NOMO-1 treated with DMSO at 0.1 percent for 48 hours (cell line): ENCODE results near the gene TTC32.
"Not testable (repeated sequence)": the region's sequence is repeated elsewhere in the genome, so short reads cannot be mapped to it uniquely, and the experiment has no call there.

Source experiments
- DNase-seq: peaks from one replicate; lab custom pipeline; 2025; ENCODE audit not compliant: unreplicated experiment; lab: John Stamatoyannopoulos, UW

The TTC32 gene

DNA sequence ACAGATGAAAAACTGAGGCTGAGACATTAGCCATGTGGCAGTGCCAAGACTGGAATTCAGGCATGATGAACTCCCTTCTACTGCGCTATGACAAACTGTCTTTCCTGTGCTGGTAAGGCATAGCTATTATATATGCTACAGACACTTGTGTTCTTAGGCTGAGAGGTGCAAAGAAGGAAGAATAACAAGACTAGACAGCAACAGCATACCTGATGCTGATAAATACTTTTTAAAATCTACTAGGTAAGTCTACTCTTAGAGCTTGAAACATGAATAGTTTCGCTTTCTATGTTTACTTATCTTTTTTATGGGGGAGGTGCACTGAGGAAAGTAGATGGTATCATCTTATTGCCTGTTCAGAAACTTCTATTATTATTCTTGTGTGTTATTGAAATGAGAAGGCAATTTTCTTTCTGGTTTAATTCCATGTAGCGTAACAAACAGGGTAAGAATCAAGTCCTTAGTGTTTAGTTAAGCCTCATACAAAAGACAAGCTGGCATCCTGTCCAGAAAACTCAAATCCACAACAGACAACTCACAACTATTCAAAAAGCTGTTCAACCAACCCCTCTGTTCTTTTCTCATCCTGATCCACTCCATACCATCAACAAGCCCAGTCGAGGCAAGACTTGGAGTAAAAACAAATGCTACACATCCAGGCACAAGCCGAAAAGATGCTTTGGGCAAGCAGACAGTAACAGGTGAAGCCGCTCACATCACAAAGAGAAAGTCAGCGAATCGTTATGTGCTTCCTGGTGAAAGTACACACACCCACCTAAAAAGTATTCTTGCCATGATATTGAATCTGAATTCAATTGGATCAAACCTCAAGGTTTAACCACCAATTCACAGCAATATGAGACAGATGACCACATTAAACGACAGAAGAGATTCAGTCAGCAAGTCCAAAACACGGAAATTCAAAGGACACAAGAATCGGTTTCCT is 1.5 kb downstream of the TTC32 start:
- no peak for DNase-seq

DNA sequence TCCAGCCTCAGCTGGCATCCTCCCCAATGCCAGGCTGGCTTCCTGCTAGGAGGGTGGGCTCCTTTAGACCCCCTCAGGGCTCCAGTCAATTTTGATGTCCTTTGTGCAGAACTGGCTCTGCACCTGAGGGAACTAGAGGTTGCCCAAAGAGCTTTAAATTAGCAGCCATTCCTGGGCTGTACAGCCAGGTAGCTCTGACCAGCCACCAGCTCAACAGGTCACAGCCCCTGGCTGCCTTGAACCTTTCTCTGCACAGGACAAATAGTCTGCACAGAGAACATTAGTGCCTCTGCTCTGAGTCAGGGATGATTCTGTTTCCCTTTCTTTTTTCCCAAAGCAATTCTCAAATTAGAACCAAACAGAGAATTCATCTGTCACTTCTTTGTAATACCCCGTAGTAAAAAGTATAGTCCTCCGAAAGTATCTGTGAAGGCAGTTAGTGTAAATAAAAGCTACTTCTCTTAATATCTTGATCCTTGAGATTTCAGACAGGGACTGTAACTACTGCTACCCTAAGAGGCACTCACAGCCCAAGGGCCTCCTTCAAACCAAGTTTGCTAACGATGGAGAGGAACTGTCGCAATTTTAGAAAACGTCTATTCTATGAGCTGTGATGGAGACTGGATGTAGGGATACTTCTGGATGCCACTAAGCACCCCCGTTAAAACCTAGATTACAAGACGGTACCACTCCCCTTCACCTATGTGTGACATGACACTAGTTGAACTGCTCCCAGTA is 3.0 kb downstream of the TTC32 start:
- peak; percentile 9 for DNase-seq

DNA sequence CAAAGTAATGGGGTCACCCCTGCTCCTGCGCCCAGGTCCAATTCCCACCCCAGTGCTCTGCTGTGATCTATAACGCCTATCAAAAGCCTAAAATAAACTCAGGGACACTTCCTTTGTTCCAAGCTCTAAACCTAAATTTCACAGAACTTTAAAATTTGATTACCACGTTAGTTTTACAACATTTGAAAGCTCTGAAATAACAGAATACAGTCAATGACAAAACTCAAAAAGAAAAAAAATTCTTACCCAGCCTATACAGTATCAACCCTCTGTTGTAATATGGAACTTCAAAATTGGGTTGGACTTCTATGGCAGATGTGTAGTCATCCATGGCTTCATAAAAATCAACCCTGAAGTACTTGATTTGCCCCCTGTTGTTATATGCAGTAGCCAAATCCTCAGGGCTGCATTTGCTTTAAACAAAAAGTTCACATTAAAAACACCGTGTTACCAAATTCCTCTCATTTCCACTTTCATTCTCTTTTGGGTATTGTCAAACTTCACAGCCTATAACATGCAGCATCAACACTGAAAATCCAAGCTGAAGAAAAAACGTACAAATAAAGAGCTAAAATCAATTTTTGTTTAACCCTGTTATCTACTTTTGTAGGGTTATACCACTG is 4.0 kb downstream of the TTC32 start:
- no peak for DNase-seq

DNA sequence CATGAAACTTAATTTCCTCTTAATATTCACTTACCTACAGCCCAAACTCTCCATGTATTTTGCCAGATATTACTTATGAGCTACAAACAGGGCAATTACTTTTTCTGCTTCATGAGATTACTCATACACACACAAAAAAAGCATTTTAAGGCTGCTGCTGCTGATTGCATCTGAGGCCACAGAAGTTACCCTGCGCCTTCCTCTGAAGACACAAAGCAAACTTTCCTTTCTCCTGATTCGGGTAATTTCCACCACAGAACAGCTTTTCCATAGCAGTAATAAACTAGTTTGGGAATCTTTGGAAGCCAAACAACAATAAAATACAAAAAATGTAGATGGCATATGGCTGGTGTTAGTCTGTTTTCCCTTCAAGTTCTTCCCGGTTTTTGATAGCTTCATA is 6.2 kb downstream of the TTC32 start:
- DNase-seq, result no peak

DNA sequence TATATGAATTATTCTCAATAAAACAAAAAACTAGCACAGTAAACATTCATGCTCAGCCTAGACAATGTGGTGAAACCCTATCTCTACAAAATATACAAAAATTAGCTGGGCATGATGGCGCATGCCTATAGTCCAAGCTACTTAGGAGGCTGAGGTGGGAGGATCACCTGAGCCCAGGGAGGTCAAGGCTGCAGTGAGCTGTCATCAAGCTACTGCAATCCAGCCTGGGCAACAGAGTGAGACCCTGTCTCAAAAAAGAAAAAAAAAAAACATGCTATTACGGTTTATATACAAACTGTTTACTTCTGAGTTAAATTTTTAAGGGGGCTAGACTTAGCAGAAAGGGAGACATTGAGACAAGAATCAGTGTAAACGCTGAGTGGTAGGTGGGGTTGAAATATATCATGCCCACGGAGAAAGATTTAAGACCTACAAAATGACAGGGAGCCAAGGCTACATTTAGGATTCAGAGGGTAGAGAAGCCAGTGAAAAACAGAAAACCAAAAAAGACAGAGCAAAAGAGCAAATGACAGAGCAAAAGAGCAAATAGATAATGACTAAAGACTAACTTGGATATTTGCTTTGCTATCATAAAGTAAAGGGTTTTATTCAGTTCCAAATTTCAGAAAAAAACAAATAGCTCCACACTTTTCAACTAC is 7.5 kb downstream of the TTC32 start:
- DNase-seq, result no peak

DNA sequence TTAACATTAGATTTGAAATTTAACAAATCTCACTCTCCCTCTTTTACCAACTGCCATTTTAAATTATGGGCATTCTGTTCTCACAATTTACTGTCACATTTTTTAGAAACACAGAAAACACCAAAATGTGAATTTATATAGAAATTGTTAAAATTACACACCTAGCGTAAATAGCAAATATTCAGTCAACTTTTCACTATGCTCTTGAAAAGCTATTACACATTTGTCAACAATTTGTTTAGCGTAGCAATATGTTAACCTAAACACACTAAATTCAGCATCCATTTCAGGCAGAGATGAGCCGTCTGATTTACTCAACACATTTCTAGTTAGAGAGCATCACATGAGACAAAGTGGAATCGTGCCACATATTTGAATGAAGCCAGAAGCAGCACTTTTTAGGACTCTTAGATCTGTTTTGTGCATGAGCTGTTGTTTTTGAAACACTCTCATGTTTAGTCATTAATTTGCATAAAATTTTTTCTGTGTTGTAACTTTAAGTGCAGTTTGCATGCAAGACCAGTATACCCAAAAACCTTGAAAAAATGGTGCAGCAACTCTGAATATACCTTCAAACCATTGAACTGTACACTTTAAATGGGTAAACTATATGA is 8.2 kb downstream of the TTC32 start:
- no peak for DNase-seq

DNA sequence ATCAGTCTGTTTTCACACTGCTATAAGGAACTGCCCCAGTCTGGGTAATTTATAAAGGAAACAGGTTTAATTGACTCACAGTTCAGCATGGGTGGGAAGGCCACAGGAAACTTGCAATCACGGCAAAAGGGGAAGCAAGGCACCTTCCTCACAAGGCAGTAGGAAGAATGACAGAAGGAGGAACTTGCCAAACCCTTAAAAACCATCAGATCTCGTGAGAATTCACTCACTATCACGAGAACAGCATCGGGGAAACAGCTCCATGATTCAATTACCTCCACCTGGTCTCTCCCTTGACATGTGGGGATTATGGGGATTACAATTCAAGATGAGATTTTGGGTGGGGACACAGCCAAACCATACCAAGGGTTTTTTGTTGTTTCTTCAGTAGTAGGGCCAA is 9.8 kb downstream of the TTC32 start:
- DNase-seq, result peak; percentile 96

DNA sequence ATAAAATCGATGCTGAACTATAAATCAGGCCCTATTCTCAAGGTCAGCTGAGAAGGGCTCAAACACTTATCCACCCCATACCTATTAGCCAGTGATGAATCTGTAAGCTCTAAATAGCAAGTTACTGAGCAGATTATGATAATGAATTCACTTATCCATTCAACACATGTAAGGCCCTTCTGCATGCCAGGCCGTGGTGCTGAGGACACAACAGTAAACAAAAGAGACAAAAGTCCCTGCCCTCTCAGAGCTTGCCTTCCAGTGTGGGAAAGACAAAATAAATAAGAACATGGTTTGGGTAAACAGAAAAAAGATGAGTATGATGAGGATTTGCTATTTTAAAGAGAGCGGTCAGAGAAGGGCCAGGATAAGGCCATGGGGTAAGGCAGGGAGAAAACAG is 11.7 kb downstream of the TTC32 start:
- DNase-seq, result no peak

DNA sequence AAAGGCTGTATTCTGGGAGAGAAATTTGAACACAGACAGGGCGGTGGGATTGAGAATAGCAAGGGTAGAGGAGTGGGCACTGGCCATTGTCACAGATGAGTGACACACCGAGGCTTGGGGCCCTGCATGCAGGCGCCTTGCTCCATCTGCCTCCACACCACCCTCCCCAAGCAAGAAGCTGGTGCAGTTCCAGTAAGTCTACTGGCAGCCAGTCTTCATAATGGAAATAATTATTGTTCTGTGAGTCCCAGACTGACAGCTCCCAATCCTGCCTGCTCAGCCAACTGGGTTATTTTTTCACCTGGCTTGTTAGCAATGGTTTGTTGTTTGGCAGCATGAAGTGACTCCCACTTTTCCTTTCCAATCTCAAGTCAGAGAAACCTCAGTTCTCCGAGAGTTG is 13.0 kb downstream of the TTC32 start:
- no peak for DNase-seq

DNA sequence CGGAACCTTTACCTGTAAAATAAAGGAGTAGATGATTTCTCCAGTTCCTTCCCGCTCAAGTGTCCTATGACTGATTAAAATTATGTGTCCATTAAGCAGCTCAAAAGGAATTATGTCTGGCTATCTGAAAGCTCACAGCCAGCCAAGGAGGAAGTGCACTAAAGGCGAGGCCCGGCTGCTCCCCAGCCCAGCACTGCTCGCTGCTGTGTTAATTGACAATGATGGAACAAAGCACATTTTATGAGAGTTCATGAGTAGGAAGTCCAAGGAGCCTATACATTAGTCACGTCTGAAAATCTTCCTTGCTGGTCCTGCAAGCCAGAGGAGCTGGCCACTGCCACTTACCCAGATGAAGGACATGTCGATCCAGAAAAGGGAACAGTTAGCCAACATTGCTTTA is 14.3 kb downstream of the TTC32 start:
- DNase-seq, result peak; percentile 45

DNA sequence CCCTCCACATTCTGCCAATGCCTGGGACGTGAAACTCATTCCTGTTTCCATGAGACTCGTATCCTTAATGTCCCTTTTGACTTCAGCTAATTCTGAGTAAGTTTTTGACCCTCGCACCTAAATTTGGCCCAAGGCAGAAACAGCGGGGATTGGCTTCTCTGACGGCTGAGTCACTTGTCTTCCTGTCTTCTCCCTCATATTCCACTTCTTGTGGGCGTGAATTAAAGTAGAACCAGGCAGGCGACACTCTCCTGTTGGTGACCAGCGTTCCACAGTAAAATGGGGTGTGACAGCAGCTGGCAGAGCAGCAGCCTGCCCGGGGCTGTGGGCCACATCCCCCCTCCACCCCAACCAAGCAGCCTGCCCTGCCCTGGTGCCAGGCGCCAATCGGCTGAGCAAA is 15.5 kb downstream of the TTC32 start:
- DNase-seq, result no peak

DNA sequence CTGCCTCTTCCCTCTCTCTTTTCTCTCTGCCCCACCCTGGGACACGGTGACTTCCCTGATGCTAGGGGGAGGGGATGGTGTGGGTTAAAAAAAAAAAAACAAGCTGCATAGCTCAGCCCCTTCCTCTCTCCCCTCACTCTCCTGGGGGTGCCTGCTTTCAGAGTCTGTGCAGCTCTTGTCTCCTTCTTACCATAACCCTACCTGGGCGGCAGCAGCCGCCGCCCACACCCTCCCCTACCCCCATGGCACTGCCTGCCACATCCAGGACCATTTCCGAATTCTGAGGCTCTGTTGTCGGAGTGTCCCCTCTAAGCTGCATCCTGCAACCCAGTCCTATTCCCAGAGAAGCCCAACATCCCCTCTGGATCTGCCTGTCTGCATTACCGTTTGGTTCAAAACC is 16.0 kb downstream of the TTC32 start:
- DNase-seq, result no peak

DNA sequence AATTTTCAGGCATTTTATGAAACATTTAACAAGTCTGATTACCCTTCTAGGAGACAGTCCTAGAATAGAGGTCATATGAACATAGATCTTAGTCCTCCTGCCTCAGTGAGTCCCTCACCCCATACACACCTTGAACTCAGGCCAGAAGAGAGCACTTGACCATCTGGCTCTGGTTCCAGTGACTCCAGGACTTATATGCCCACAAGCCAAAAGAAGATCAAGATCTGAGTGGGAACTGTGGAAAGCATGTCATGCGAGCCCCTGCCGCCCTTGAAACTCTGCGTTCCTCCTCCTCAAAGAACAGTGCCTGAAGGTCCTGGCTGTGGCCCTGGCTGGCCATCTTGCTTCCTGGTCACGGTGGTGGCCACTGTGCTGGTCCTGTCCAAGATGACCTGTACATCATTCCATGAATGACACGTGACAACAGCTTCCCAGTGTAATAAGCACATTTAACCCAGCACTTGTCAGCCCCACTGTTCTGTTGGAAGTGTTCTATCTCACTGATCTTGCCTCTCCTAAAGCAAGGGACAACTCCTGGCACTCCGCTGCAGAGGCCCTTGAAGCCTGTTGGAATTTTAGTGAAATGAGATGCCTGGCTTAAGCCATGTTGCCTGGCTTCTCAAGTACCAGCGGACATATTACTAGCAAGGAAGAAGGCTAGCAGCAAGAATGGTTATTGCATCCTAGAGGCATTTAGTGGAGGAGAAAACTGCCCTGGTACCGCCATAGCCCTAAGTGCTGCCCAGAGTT is 17.6 kb downstream of the TTC32 start:
- DNase-seq, result no peak

DNA sequence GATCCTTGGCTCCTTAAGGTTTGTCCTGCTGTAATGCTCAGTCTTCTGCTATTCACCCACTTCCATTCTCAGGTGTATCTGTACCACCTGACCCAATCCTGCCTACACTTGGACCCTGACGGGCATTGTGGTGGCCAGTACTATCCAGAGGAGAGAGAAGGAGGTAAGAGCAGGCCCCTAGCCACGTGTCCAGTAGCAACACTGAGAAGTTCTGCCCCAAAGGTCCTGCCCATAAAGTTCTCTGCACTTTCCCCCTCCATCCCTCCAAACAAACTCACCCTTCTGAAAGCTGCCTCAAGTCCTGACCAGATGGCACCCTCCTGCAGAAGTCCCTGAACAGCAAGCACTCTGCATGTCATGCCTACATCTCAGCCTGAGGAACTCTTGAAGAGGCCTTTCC is 18.3 kb downstream of the TTC32 start:
- DNase-seq, result no peak

DNA sequence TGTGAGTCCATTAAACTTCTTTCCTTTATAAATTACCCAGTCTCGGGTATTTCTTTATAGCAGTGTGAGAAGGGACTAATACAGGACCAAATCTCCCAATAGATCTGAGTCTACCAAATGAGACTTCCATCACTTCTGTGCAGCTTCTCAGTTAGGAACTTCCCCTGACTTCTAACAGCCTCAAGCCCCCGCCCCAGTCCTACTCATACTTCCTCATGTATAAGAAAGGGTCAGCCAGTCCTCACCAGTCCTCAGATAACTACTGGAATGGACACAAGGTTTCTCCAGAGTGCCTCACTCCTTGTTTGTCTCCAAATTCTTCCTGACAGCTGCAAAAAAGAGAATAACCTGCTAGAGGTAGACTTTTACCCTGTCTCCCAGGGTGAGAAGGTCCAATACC is 19.5 kb downstream of the TTC32 start:
- no peak for DNase-seq

DNA sequence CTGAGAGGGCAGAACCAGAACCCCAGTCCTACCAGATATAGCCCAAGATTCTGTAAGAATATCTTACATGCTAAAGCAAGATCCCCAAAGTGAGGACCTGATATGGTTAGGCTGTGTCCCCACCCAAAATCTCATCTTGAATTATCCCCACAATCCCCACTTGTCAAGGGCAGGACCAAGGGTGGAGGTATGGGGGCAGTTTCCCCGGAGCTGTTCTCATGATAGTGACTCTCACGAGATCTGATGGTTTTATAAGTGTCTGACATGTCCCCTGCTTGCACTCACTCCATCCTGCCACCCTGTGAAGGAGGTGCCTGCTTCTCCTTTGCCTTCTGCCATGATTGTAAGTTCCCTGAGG is 19.9 kb downstream of the TTC32 start:
- no peak for DNase-seq

DNA sequence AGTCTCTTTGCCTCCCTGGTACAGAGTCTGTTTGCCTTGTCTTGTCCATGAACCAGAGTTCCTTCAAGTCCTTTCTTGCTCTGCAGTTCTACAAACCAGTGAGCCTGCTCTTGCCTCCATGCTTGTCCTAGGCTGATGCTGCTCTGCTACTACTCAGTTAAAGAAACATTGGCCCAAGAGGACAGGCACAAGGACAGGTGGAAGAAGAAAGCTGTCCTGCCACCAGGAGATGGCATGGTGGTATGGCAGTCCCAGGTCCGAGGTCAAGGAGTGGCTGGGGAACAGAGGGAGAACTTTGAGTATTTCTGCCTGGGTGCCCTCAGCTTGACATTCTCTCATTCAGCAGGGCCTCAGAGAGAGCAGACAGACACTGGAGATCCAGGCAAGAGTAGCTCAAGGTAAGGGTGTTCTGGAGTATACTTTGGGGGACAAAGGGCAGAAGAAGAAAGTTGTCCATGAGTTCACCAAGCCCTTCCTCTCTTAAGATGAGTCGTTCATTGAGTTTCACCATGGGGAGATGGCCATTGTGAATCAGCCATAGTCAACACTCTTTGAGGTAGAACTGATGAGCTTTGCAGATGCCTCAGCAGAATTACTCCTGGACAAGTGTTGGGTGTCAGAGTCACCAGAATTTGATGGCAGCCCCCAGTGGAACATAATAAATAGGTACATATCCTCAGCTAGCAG is 20.4 kb downstream of the TTC32 start:
- no peak for DNase-seq

DNA sequence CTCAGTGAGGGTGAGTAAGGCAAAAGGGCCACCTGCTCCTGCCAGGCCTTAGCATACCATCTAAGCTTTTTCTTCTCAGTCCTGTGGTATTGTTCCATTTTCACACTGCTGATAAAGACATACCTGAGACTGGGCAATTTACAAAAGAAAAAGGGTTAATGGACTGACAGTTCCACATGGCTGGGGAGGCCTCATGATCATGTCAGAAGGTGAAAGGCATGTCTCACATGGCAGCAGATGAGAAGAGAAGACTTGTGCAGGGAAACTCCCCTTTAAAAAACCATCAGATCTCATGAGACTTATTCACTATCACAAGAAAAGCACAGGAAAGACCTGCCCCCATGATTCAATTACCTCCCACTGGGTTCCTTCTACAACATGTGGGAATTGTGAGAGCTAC is 21.6 kb downstream of the TTC32 start:
- DNase-seq, result not testable (repeated sequence)

DNA sequence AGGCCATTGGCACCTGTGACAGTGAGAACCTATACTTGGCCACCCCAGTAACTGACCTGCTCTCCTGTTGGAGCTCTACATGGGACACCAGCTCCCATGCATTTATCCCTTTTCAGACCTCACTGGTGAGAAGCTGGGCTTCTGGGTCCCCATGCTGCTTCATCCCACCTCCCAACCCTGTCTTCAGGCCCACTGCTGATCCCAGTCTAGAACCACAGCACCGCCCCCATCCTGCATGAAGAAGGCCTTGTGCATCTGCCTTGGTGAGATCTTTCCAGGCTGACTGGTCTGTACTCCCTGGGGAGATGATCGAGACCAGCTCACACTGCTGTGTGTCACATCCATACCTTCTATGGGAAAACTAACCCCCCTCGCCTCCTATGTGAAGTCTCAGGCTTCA is 22.7 kb downstream of the TTC32 start:
- no peak for DNase-seq
